SJSA1 (cell line): ENCODE data around the gene SLC6A3. TPM values are rescaled to one million over a fixed set of nuclear protein-coding genes. Genes with fewer than 3 reads are reported as not detected.

Experiments used
- DNase-seq, 2 experiments: peaks; one replicate each; pipeline ENCODE4 v3.0.0-alpha.2; 2015 to 2020; ENCODE audit warnings: low spot score in 2 of 2, low read depth in 1 of 2
- H3K27ac ChIP-seq: fragments of 250-450 bp; sonication (Bioruptor Pico); 2 replicates; pipeline ENCODE4 v1.5.1; 2020; ENCODE audit warnings: mild to moderate bottlenecking, moderate library complexity
- H3K27me3 ChIP-seq: fragments of 250-450 bp; sonication (Bioruptor Pico); replicated peaks from 2 replicates; pipeline ENCODE4 v1.5.1; 2020; ENCODE audit warnings: mild to moderate bottlenecking, moderate library complexity
- H3K36me3 ChIP-seq: fragments of 250-450 bp; sonication (Bioruptor Pico); 2 replicates; pipeline ENCODE4 v1.5.1; 2020; ENCODE audit warnings: mild to moderate bottlenecking
- H3K4me1 ChIP-seq: fragments of 250-450 bp; sonication (Bioruptor Pico); replicated peaks from 2 replicates; pipeline ENCODE4 v1.6.1; 2021; ENCODE audit warnings: mild to moderate bottlenecking
- H3K4me3 ChIP-seq: fragments of 250-450 bp; sonication (Bioruptor Pico); 2 replicates; pipeline ENCODE4 v1.5.1; 2020; ENCODE audit warnings: mild to moderate bottlenecking
- H3K9me3 ChIP-seq: fragments of 250-450 bp; sonication (Bioruptor Pico); replicated peaks from 2 replicates; pipeline ENCODE4 v1.5.1; 2020; ENCODE audit warnings: mild to moderate bottlenecking
- total RNA-seq: library from RNA; depleted of rRNA; stranded (reverse); fragments of >200 nt; shearing (Covaris generic); gene quantifications from 2 replicates; pipeline ENCODE4 v1.2.3, GENCODE V29; 2014

The SLC6A3 gene
- total RNA-seq, 1 experiment from 2014 or later: not detected

- Histone ChIP-seq H3K4me3 (no peak overlapping the region), H3K27me3 (peaks cover 77% of the 10 kb centered on the region), H3K27ac (no peak overlapping the region), H3K4me1 (no peaks in the 10 kb centered on the region), H3K9me3 (no peaks in the 10 kb centered on the region), H3K36me3 (no peaks in the 10 kb centered on the region)
- DNase-seq: no peak
Measured at GRCh38 chr5:1356873-1357787, 88.1 kb downstream of the SLC6A3 start.

GRCh38 chr5:1354576-1354975, 90.7 kb downstream of the SLC6A3 start:
- no peaks in the 10 kb centered on the region for H3K36me3 ChIP-seq
- no peak overlapping the region for H3K4me3 ChIP-seq
- no peak for DNase-seq
- H3K4me1 ChIP-seq: no peaks in the 10 kb centered on the region
- no peaks in the 10 kb centered on the region for H3K9me3 ChIP-seq
- no peak overlapping the region for H3K27ac ChIP-seq
- H3K27me3 ChIP-seq: peaks cover 80% of the 10 kb centered on the region

GRCh38 chr5:1352231-1353219, 92.7 kb downstream of the SLC6A3 start:
- DNase-seq: no peak
- no peak overlapping the region for H3K4me3 ChIP-seq
- H3K27ac ChIP-seq: no peak overlapping the region
- H3K4me1 ChIP-seq: no peaks in the 10 kb centered on the region
- H3K27me3 ChIP-seq: peaks cover 63% of the 10 kb centered on the region
- H3K9me3 ChIP-seq: no peaks in the 10 kb centered on the region
- no peaks in the 10 kb centered on the region for H3K36me3 ChIP-seq

GRCh38 chr5:1351156-1351555, 94.1 kb downstream of the SLC6A3 start:
- no peaks in the 10 kb centered on the region for H3K9me3 ChIP-seq
- H3K27ac ChIP-seq: no peak overlapping the region
- peaks cover 49% of the 10 kb centered on the region for H3K27me3 ChIP-seq

GRCh38 chr5:1349246-1349645, 96.0 kb downstream of the SLC6A3 start:
- DNase-seq: no peak
- Histone ChIP-seq H3K27ac (no peak overlapping the region), H3K4me3 (no peak overlapping the region), H3K9me3 (no peaks in the 10 kb centered on the region), H3K27me3 (peaks cover 31% of the 10 kb centered on the region), H3K36me3 (peaks cover 5% of the 10 kb centered on the region), H3K4me1 (peaks cover 8% of the 10 kb centered on the region)

More at GRCh38 chr5:1351156-1351555, 94.1 kb downstream of the SLC6A3 start:
- Histone ChIP-seq H3K4me3 (no peak overlapping the region), H3K36me3 (no peaks in the 10 kb centered on the region), H3K4me1 (peaks cover under 1% of the 10 kb centered on the region)
- DNase-seq: no peak

GRCh38 chr5:1348986-1349245, 96.3 kb downstream of the SLC6A3 start:
- Histone ChIP-seq H3K36me3 (peaks cover 6% of the 10 kb centered on the region), H3K9me3 (no peaks in the 10 kb centered on the region), H3K27ac (no peak overlapping the region), H3K4me1 (peaks cover 11% of the 10 kb centered on the region), H3K4me3 (no peak overlapping the region), H3K27me3 (peaks cover 30% of the 10 kb centered on the region)
- no peak for DNase-seq

GRCh38 chr5:1347571-1347970, 97.7 kb downstream of the SLC6A3 start:
- Histone ChIP-seq H3K27ac (no peak overlapping the region), H3K9me3 (no peaks in the 10 kb centered on the region), H3K4me3 (no peak overlapping the region), H3K27me3 (peaks cover 24% of the 10 kb centered on the region), H3K36me3 (peaks cover 19% of the 10 kb centered on the region), H3K4me1 (peaks cover 16% of the 10 kb centered on the region)
- no peak for DNase-seq

GRCh38 chr5:1346627-1347440, 98.4 kb downstream of the SLC6A3 start:
- Histone ChIP-seq H3K4me1 (peaks cover 16% of the 10 kb centered on the region), H3K36me3 (peaks cover 27% of the 10 kb centered on the region), H3K9me3 (no peaks in the 10 kb centered on the region), H3K27me3 (peaks cover 21% of the 10 kb centered on the region), H3K4me3 (no peak overlapping the region), H3K27ac (no peak overlapping the region)
- no peak for DNase-seq

GRCh38 chr5:1345876-1346626, 99.2 kb downstream of the SLC6A3 start:
- Histone ChIP-seq H3K27me3 (peaks cover 13% of the 10 kb centered on the region; the same call in 1 of the 2 replicates), H3K9me3 (no peaks in the 10 kb centered on the region), H3K27ac (no peak overlapping the region), H3K4me1 (peaks cover 16% of the 10 kb centered on the region), H3K36me3 (peaks cover 35% of the 10 kb centered on the region), H3K4me3 (peak overlapping the region; percentile 95)
- peak in 1 of 2 experiments; percentile 45 for DNase-seq

GRCh38 chr5:1344975-1345838, 100.0 kb downstream of the SLC6A3 start, which contains the start of gene CLPTM1L:
CLPTM1L (minus strand) TSS chr5:1345099; CDS start chr5:1344841, 258 bp downstream.
- H3K4me3 ChIP-seq: peak within 1 kb of the TSS; percentile 95
- DNase-seq: peak; percentile 87 to 88
- no peaks in the 10 kb centered on the region for H3K9me3 ChIP-seq
- peaks cover 16% of the 10 kb centered on the region for H3K4me1 ChIP-seq
- H3K36me3 ChIP-seq: peaks cover 43% of the 10 kb centered on the region
- peak within 1 kb of the TSS; percentile 78 for H3K27ac ChIP-seq
- H3K27me3 ChIP-seq: 0 out of 2 replicates have a peak, but pooled peaks cover 7% of the 10 kb centered on the region

GRCh38 chr5:1343931-1344901, 101.0 kb downstream of the SLC6A3 start:
- Histone ChIP-seq H3K9me3 (no peaks in the 10 kb centered on the region), H3K4me1 (peaks cover 16% of the 10 kb centered on the region), H3K27ac (no peak overlapping the region; the same call in 1 of the 2 replicates), H3K4me3 (peak overlapping the region; percentile 95), H3K36me3 (peaks cover 47% of the 10 kb centered on the region), H3K27me3 (no peaks in the 10 kb centered on the region)
- peak in 1 of 2 experiments; percentile 23 for DNase-seq
